Activated naive CD4-positive, alpha-beta T cell treated with anti-CD3 and anti-CD28 coated beads, Interleukin-2, amount 50 U/mL, for 72 hours (primary cell): Measurements from ENCODE around the gene INTS6L. TPM values are rescaled to one million over a fixed set of nuclear protein-coding genes. Genes with fewer than 3 reads are reported as not detected.
A peak's percentile ranks its signal among the peaks of the same experiment; 100 is the strongest.

Experiments used
- ATAC-seq, 2 donors: fragments of 150-1000 bp; cut with Tn5 transposase; 2 replicates each; pipeline ENCODE4 v1.10.0; 2021; ENCODE audit warnings: mild to moderate bottlenecking in 2 of 2, moderate library complexity in 2 of 2
- DNase-seq, 2 donors: peaks; one replicate each; pipeline ENCODE4 v3.0.0; 2021 to 2022; ENCODE audit warnings: low spot score in 2 of 2
- H3K27ac Mint-ChIP-seq, 2 donors: one replicate each; pipeline ENCODE4 v1.8.0; 2022; ENCODE audit warnings: mild to moderate bottlenecking in 2 of 2, mixed read lengths in 2 of 2
- H3K36me3 Mint-ChIP-seq, 2 donors: one replicate each; pipeline ENCODE4 v1.8.0; 2022; ENCODE audit warnings: mixed read lengths in 2 of 2
- H3K9me3 Mint-ChIP-seq, 2 donors: one replicate each; pipeline ENCODE4 v1.8.0; 2022; ENCODE audit warnings: mixed read lengths in 2 of 2
- total RNA-seq, 2 donors: library from RNA; stranded (reverse); gene quantifications; one replicate each; pipeline ENCODE4 v1.2.3, GENCODE V29; 2022

INTS6L gene, protein sequence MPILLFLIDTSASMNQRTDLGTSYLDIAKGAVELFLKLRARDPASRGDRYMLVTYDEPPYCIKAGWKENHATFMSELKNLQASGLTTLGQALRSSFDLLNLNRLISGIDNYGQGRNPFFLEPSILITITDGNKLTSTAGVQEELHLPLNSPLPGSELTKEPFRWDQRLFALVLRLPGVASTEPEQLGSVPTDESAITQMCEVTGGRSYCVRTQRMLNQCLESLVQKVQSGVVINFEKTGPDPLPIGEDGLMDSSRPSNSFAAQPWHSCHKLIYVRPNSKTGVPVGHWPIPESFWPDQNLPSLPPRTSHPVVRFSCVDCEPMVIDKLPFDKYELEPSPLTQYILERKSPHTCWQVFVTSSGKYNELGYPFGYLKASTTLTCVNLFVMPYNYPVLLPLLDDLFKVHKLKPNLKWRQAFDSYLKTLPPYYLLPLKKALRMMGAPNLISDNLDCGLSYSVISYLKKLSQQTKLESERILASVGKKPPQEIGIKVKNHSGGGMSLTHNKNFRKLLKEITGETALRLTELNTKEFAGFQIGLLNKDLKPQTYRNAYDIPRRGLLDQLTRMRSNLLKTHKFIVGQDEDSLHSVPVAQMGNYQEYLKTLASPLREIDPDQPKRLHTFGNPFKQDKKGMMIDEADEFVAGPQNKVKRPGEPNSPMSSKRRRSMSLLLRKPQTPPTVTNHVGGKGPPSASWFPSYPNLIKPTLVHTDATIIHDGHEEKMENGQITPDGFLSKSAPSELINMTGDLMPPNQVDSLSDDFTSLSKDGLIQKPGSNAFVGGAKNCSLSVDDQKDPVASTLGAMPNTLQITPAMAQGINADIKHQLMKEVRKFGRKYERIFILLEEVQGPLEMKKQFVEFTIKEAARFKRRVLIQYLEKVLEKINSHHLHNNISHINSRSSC
- total RNA-seq = 10 to 100 TPM; 26.0 to 30.3 TPM

DNA sequence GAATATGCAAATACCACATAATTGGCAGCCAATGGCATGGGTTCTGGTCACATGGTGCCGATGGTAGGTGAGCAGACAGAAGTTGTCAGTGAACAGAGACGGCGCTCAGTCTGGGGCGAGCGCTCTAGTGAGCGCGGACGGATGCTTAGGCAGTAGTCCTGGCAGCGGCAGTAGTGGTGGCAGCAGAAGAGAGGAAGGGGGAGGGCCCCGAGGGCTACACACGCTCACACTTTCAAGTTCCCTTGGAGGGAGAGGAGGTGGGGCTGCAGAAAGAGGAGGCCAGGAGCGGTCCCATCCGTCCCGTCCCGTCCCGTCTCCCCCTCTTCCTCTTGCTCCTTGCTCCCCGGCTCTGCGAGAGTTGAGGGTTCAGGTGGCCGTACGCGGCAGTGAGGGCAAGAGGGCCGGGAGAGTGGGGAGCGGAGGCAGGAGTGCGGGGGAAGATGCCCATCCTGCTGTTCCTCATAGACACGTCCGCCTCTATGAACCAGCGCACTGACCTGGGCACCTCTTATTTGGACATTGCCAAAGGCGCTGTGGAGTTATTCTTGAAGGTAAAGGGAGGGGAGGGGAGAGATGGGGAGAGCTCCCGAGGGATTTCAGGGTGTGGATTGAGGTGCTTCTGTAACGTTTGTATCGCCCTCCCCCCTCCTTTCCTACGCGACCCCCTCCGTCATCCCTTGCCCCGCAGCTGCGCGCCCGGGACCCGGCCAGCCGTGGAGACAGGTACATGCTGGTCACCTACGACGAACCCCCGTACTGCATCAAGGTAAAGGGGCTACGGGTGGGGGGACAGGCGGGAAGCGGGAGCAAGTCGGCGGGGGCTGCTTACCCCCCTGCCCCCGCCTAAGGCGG is at the start of gene INTS6L:
Gene INTS6L (plus strand): TSS at position 108 of the 852 bp plus-strand sequence. CDS start 333 bp downstream, at position 441.
- DNase-seq (peak; percentile 79 to 86), ATAC-seq (peak; percentile 78 to 81)
- H3K27ac Mint-ChIP-seq = peak within 1 kb of the TSS; percentile 96 to 100
- peaks cover 0 to 4% of the 10 kb centered on the region in 2 donors for H3K9me3 Mint-ChIP-seq
- H3K36me3 Mint-ChIP-seq = peaks cover 14 to 17% of the 10 kb centered on the region in 2 donors

DNA sequence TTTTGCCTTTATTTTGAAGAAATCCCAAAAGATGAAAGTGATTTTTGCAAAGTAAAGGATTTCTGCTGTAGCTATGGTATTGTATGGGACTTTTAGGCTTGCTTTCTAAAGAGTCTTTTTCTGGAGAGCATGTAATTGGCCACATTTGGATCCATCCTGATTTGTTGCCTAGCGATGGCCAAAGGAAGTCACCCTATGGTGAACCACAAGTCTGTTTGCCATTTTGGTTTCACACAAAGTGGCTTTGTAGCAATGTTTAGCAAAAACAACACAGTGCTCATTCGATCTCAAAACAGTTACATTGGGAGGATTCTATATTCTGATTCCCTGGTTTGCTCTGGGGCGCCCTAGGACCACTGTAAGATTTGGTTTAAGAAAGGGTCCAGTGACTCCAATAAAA is 44.1 kb upstream of the INTS6L start:
- Mint-ChIP-seq H3K36me3 (no peaks in the 10 kb centered on the region), H3K27ac (no peak overlapping the region), H3K9me3 (no peaks in the 10 kb centered on the region)
- DNase-seq (no peak), ATAC-seq (no peak)

DNA sequence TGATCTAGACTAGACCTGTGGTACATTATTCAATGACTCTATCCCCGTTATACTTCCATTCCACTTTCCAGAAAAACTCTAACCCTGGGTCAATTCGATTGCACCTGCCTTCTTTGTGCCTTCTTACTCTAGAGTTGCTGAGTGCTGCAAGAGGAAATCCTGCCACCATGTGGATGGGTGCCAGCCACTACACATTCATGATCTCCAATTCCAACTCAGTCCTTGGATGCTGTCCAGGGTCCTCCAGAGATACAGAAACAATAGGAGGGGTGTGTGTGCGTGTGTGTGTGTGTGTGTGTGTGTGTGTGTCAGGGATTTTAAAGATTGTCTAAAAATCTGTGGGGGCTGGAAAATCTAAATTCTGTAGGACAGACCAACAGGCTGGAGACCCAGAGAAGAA is 42.9 kb upstream of the INTS6L start:
- DNase-seq = peak in 1 of 2 donors; percentile 6
- peak; percentile 55 to 66 for ATAC-seq
- H3K9me3 Mint-ChIP-seq = no peaks in the 10 kb centered on the region
- H3K27ac Mint-ChIP-seq = no peak overlapping the region
- no peaks in the 10 kb centered on the region for H3K36me3 Mint-ChIP-seq

DNA sequence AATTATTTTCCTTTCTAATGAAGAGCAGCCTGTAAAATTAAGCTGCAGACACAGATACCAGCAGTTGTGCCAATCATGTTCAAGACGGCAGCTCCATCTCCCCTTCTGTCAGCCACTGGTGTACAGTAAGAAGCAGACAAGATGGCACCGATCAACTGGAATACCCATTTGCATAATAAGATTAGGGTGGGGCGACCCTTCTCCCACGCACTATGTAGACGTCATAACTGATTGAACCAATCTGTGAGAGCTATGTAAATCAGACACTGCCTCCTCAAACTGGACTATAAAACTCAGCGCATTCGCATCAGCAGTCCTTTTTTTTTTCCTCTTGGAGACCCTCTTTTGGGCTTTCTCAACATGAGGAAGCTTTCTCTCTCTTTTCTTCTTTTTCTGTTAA is 40.4 kb upstream of the INTS6L start:
- no peak overlapping the region for H3K27ac Mint-ChIP-seq
- ATAC-seq = no peak
- no peaks in the 10 kb centered on the region for H3K36me3 Mint-ChIP-seq
- H3K9me3 Mint-ChIP-seq = no peaks in the 10 kb centered on the region
- no peak for DNase-seq

DNA sequence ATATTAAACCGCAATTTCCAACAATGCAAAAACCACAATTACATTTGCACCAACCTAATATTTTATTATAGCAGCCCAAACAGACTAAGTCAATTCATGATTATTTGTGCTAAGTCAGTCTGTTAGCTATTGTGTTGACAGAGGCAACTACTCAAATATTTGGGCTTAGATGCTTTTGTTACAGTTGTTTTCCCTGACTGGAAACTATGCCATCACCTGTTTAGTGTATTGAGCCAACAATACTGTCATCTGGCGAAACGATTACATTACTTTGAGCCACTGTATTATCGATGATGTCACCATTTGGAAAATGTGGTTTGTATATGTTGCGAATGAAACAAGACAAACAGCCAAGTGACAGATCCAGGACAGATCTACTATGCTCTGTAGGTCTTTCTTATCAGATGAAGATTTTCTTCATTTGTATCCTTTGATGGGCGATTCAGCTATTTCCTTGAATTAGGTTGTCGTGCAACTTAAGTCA is 38.7 kb upstream of the INTS6L start:
- no peak for ATAC-seq
- no peaks in the 10 kb centered on the region for H3K9me3 Mint-ChIP-seq
- no peak overlapping the region for H3K27ac Mint-ChIP-seq
- no peak for DNase-seq
- no peaks in the 10 kb centered on the region for H3K36me3 Mint-ChIP-seq

DNA sequence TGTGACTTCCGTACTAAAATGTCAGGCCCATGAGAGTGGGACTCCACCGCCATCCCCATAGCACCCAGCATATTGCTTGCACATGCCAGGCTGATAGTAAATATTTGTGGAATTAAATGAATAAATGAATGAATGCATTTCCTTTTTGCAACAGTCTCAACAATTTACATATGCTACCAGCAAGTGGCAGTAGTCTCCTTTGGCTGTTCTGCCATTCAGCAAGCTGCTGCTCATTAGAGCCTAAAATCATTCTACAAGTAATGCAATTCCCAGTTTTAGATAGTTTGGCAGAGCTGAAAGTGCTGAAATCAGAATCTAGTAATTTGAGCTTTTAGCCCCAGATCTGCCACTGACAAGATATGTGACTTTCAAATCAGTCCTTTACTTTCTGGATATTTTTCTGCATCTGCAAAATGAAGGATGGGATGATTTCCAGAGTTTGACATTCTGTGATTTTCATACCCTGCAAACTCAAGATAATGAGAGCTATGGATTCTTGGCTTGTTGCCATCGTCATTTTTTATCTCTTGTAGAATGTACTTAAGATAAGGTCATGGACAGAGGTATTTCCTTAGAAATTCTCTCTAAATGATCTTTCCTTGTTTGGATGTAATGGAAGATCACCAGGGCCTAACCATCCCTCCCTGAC is 35.7 kb upstream of the INTS6L start:
- ATAC-seq (no peak), DNase-seq (no peak)
- Mint-ChIP-seq H3K9me3 (no peaks in the 10 kb centered on the region), H3K36me3 (no peaks in the 10 kb centered on the region), H3K27ac (no peak overlapping the region)

DNA sequence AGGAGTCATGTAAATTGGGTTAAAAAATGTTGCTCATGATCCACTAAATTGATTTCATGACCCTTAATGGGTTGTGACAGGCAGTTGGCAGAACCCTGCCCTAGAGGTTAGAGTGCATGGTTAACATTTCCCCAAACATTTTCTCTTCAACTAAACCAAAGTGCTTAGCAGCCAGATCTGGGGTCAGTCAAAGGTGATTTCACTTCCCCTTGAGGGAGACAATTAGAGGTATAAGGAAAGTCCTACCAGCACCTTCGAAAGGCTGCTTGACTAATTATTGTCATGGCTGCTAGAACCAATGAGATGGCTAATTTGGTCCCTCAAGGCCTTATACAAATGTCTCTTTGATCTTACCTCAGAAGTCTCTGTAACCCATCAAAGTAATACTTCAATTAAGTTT is 30.9 kb upstream of the INTS6L start:
- Mint-ChIP-seq H3K9me3 (no peaks in the 10 kb centered on the region), H3K36me3 (no peaks in the 10 kb centered on the region), H3K27ac (no peak overlapping the region)
- no peak for DNase-seq
- no peak for ATAC-seq

DNA sequence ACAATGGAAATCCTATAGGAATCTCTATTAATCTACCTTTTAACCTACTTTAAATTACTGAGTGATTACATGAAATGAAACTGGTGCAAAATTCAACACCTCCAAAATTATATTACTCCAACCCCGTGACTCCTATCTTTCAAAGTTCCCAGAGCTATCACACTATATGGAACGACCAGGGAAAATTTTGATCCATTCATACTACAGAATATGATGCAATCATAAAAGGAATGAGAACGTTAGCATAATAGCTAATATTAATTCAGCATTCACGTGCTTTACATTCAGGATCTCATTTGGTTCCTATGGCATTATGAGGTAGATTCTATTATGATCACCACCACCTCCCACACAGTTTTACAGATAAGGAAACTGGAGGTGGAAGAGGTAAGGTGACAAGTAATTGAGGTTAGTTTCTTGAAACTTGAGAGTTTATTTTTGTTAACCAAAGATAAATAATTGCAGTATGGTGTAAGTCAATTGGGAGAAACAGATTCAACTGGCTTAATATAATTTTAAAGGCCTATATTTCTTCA is 29.4 kb upstream of the INTS6L start:
- peak in 1 of 2 donors; percentile 51 for ATAC-seq
- no peaks in the 10 kb centered on the region for H3K36me3 Mint-ChIP-seq
- no peak overlapping the region for H3K27ac Mint-ChIP-seq
- no peaks in the 10 kb centered on the region for H3K9me3 Mint-ChIP-seq
- no peak for DNase-seq

DNA sequence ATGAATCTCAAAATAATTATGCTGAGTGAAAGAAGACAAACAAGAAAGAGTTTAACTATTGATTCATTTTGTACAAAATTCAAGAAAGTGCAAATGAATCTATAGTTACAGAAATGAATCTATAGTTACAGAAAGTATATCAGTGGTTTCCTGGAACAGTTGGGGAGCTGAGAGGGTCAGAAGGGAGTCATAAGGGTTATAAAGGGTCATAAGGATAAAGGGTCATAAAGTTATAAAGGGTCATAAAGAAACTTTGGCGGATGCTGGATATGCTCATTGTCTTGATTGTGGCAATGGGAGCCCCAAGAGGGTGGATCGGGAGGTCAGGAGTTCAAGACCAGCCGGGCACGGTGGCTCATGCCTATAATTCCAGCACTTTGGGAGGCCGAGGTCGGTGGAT is 26.0 kb upstream of the INTS6L start:
- H3K36me3 Mint-ChIP-seq = no peaks in the 10 kb centered on the region
- no peaks in the 10 kb centered on the region for H3K9me3 Mint-ChIP-seq
- DNase-seq (no peak), ATAC-seq (peak in 1 of 2 donors; percentile 75)
- H3K27ac Mint-ChIP-seq = no peak overlapping the region

DNA sequence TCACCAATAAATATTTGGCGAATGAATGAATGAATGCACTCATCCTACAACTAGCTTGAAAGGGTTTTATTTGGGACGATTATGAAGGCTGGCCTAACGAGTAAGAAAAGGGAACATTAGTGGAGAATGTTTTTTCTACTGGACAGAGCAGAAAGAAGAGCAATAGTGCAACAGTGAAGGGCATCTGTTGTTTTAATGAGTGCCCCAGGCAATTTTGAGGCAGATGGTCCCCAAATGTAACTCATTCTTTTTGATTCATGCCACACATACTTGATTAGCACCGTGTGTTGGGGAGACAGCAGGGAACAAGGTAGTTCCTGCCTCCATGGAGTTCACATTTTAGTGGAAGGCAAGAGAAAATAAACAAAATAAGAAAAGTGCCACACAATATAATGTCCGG is 22.7 kb upstream of the INTS6L start:
- DNase-seq (no peak), ATAC-seq (no peak)
- Mint-ChIP-seq H3K9me3 (no peaks in the 10 kb centered on the region), H3K27ac (no peak overlapping the region), H3K36me3 (no peaks in the 10 kb centered on the region)

DNA sequence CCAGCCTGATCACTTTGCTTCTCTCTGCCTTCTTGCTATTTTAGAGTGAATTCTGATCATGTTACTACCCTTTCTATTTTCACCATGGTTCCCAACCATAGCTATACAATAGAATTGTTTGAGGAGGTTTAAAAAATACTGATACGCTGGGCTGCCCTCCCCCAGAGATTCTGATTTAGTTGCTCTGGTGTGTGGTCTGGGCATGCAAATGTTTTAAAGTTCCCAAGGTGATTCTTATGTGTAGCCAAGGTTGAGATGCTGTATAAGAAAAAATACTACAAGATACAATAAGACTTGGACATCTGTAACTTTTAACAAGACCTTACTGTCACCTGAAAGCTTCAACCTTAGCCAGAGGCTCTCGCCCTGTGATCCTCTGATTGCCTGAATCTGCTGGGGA is 22.2 kb upstream of the INTS6L start:
- no peak for ATAC-seq
- H3K9me3 Mint-ChIP-seq = no peaks in the 10 kb centered on the region
- H3K36me3 Mint-ChIP-seq = no peaks in the 10 kb centered on the region
- no peak for DNase-seq
- H3K27ac Mint-ChIP-seq = no peak overlapping the region

DNA sequence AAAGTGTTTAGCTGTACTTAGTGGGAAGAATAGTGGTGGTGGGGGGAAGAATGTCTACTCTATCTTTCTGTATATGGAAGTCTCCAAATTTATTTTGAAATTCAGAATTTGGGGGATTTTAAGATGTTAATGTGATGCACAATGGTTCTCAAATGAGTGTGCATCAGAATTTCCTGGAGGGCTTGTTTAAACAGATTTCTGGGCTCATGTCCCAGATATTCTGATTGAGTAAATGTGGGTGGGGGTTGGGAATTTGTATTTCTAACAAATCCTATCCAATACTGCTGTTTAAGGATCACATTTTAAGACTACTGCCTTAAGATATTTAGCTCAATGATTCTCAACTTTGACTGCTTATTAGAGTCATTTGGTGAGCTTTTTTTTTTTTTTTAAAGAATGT is 15.1 kb upstream of the INTS6L start:
- DNase-seq (no peak), ATAC-seq (no peak)
- no peaks in the 10 kb centered on the region for H3K36me3 Mint-ChIP-seq
- H3K27ac Mint-ChIP-seq = no peak overlapping the region
- no peaks in the 10 kb centered on the region for H3K9me3 Mint-ChIP-seq

DNA sequence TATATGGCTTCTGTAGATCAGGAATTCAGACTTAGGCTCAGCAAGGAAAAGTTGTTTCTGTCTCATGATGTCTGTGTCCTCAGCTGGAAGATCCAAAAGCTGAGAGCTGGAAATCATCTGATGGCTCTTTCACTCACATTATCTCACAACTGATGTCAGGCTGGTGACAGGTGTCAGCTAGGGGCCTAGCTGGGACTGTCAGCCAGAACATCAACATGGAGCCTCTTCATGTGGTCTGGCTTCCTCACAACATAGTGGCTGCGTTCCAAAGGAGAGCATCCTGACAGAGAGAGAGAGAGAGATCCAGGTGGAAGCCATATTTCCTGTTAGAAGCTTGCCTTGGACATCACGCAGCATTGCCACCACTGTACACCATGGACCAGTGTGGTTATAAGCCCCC is 10.6 kb upstream of the INTS6L start:
- DNase-seq (no peak), ATAC-seq (no peak)
- H3K9me3 Mint-ChIP-seq = no peaks in the 10 kb centered on the region
- no peaks in the 10 kb centered on the region for H3K36me3 Mint-ChIP-seq
- no peak overlapping the region for H3K27ac Mint-ChIP-seq

DNA sequence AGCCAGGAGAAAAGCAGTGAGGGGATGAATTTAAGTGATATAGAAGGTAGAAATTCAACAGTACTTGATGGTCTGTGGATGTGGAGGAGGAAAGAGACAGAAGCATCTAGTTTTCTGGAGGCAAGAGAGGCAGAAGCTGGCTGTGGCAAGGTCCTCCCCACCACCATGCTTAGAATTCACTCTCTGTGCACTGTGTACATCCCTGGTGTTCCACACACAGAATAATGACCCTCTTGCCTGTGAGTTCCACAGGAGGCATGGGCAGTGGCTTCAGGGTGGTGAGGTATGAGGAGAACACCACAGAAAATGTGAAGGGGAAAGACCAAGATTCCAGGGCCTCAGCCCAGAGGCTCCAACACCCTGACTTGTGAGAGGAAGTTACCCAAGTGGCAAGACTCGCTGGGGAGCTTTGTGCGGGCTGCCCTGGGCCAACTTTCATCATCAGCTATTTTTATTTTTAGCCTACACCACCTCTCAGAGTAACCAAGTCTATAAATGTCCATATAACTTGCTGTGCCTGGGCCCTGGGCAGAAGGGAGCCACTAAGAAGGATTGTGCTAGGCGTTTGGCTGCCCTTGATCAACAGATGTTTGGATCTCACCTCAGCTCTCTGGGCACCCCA is 7.8 kb upstream of the INTS6L start:
- DNase-seq (no peak), ATAC-seq (no peak)
- peaks cover 0 to 4% of the 10 kb centered on the region in 2 donors for H3K9me3 Mint-ChIP-seq
- no peaks in the 10 kb centered on the region for H3K36me3 Mint-ChIP-seq
- H3K27ac Mint-ChIP-seq = no peak overlapping the region

DNA sequence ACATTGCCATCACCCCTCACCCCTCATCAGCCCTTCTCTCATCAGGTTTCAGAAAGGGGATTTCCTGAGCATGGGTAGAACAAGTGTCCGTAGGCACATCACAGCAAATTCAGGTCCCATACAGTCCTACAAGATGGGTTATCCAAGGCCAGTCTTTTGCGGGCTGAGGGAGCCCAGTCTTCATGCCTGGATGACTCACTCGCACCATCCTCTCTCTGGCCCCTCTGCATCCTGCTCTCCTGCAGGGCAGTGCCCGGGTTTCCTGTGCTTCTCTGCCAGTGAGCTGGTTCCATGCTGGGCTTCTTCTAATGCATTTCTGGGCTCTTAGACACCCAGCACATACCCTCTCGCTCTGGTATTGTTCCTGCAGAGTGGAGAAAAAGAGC is 7.3 kb upstream of the INTS6L start:
- H3K9me3 Mint-ChIP-seq = peaks cover 0 to 4% of the 10 kb centered on the region in 2 donors
- H3K36me3 Mint-ChIP-seq = no peaks in the 10 kb centered on the region
- no peak overlapping the region for H3K27ac Mint-ChIP-seq
- ATAC-seq = no peak
- DNase-seq = no peak
